WTC11 (cell line): Measurements from ENCODE around the gene AOAH. TPM values are rescaled to one million over a fixed set of nuclear protein-coding genes. Genes with fewer than 3 reads are reported as not detected.

ENCODE experiments used
- ATAC-seq: fragments of 200-7000 bp; cut with Tn5 transposase; 2 replicates; pipeline ENCODE4 v1.10.0; 2021; ENCODE audit warnings: mild to moderate bottlenecking, moderate library complexity
- CTCF ChIA-PET: fragments of 300-600 bp; sonication (Branson Sonifier 250); formaldehyde crosslinking; loops from one replicate; lab custom pipeline; 2021; ENCODE audit warnings: antibody characterized with exemption; lab: Charles Lee
- POLR2A ChIA-PET: fragments of 350-600 bp; sonication (Branson Sonifier 250); formaldehyde crosslinking; loops from one replicate; lab custom pipeline; 2021; ENCODE audit warnings: antibody characterized with exemption; lab: Charles Lee
- DNase-seq: peaks from one replicate; pipeline ENCODE4 v3.0.0; 2021; ENCODE audit warnings: low spot score
- H3K27ac Mint-ChIP-seq: 2 replicates; pipeline ENCODE4 v1.8.0; 2021; ENCODE audit warnings: mixed read lengths
- H3K27me3 Mint-ChIP-seq: 2 replicates; pipeline ENCODE4 v1.8.0; 2021; ENCODE audit warnings: low read depth, mild to moderate bottlenecking, moderate library complexity, mixed read lengths
- H3K36me3 Mint-ChIP-seq: 2 replicates; pipeline ENCODE4 v1.8.0; 2021; ENCODE audit warnings: mixed read lengths
- H3K4me1 Mint-ChIP-seq: 2 replicates; pipeline ENCODE4 v1.8.0; 2022; ENCODE audit warnings: mixed read lengths
- H3K4me3 Mint-ChIP-seq: 2 replicates; pipeline ENCODE4 v1.8.0; 2021; ENCODE audit warnings: mild to moderate bottlenecking, moderate library complexity, mixed read lengths
- H3K9me3 Mint-ChIP-seq: 2 replicates; pipeline ENCODE4 v1.8.0; 2021; ENCODE audit warnings: mixed read lengths
- AR ChIP-seq: fragments of 250-450 bp; sonication (Bioruptor Pico); IDR thresholded peaks from 2 replicates; pipeline ENCODE4 v1.9.0; 2021; ENCODE audit warnings: mild to moderate bottlenecking
- CDX4 ChIP-seq: fragments of 250-450 bp; sonication (Bioruptor Pico); IDR thresholded peaks from 2 replicates; pipeline ENCODE4 v1.9.0; 2021; ENCODE audit warnings: moderate library complexity, mild to moderate bottlenecking, inconsistent platforms, borderline replicate concordance
- CREM ChIP-seq: sonication (generic); formaldehyde crosslinking; IDR thresholded peaks from 2 replicates; pipeline ENCODE4 v1.8.1; 2022; ENCODE audit warnings: mild to moderate bottlenecking, missing genetic modification reagents, moderate library complexity
- E2F1 ChIP-seq: sonication (generic); formaldehyde crosslinking; IDR thresholded peaks from 2 replicates; pipeline ENCODE4 v1.8.0; 2022; ENCODE audit warnings: mild to moderate bottlenecking, missing genetic modification reagents
- GABPB1 ChIP-seq: sonication (generic); formaldehyde crosslinking; IDR thresholded peaks from 2 replicates; pipeline ENCODE4 v1.8.1; 2023; ENCODE audit warnings: mild to moderate bottlenecking, missing genetic modification reagents
- GTF2I ChIP-seq: fragments of 250-450 bp; sonication (Bioruptor Pico); conservative IDR thresholded peaks from 2 replicates; pipeline ENCODE4 v1.4.0; 2021; ENCODE audit warnings: mild to moderate bottlenecking
- HMGA2 ChIP-seq: fragments of 250-450 bp; sonication (Bioruptor Pico); IDR thresholded peaks from 2 replicates; pipeline ENCODE4 v1.4.0; 2021; ENCODE audit warnings: mild to moderate bottlenecking, moderate library complexity
- IRF2 ChIP-seq: sonication (generic); formaldehyde crosslinking; IDR thresholded peaks from 2 replicates; pipeline ENCODE4 v1.8.0; 2022; ENCODE audit warnings: low read depth, missing genetic modification reagents, borderline replicate concordance
- MLX ChIP-seq: sonication (generic); formaldehyde crosslinking; IDR thresholded peaks from 2 replicates; pipeline ENCODE4 v1.8.1; 2023; ENCODE audit warnings: mild to moderate bottlenecking, missing genetic modification reagents, moderate library complexity
- NFATC4 ChIP-seq: fragments of 250-450 bp; sonication (Bioruptor Pico); IDR thresholded peaks from 2 replicates; pipeline ENCODE4 v1.9.0; 2021; ENCODE audit warnings: mild to moderate bottlenecking
- NR1H2 ChIP-seq: sonication (generic); formaldehyde crosslinking; IDR thresholded peaks from 2 replicates; pipeline ENCODE4 v1.9.0; 2021; ENCODE audit warnings: mild to moderate bottlenecking, moderate library complexity, missing genetic modification reagents
- NR2C2 ChIP-seq: sonication (generic); formaldehyde crosslinking; IDR thresholded peaks from 2 replicates; pipeline ENCODE4 v1.8.0; 2022; ENCODE audit warnings: mild to moderate bottlenecking, missing genetic modification reagents
- PRDM15 ChIP-seq: sonication (generic); formaldehyde crosslinking; IDR thresholded peaks from 2 replicates; pipeline ENCODE4 v1.8.0; 2022; ENCODE audit warnings: missing genetic modification reagents
- RELA ChIP-seq: sonication (generic); formaldehyde crosslinking; IDR thresholded peaks from 2 replicates; pipeline ENCODE4 v1.8.1; 2022; ENCODE audit warnings: missing genetic modification reagents, mild to moderate bottlenecking, borderline replicate concordance
- SOX15 ChIP-seq: fragments of 250-450 bp; sonication (Bioruptor Pico); IDR thresholded peaks from 2 replicates; pipeline ENCODE4 v1.9.0; 2021; ENCODE audit warnings: mild to moderate bottlenecking
- SP1 ChIP-seq: sonication (generic); formaldehyde crosslinking; conservative IDR thresholded peaks from 2 replicates; pipeline ENCODE4 v1.8.1; 2022; ENCODE audit warnings: missing genetic modification reagents
- STAT6 ChIP-seq: sonication (generic); formaldehyde crosslinking; conservative IDR thresholded peaks from 2 replicates; pipeline ENCODE4 v1.8.1; 2023; ENCODE audit warnings: mild to moderate bottlenecking, low read depth, missing genetic modification reagents, moderate library complexity
- TEAD1 ChIP-seq: sonication (generic); formaldehyde crosslinking; IDR thresholded peaks from 2 replicates; pipeline ENCODE4 v1.8.0; 2022; ENCODE audit warnings: mild to moderate bottlenecking, missing genetic modification reagents
- ZNF121 ChIP-seq: sonication (generic); formaldehyde crosslinking; IDR thresholded peaks from 2 replicates; pipeline ENCODE4 v1.8.0; 2023; ENCODE audit warnings: missing genetic modification reagents
- total RNA-seq: library from RNA; stranded (reverse); gene quantifications from 3 replicates; pipeline ENCODE4 v1.2.3, GENCODE V29; 2021

AOAH gene
- total RNA-seq, 1 experiment from 2014 or later: 0.31 TPM

GRCh38 chr7:36521911-36522310 is 202.4 kb downstream of the AOAH start (continued):
- no peak for TF ChIP-seq NR2C2 (CRISPR knock-in tag)
- TF ChIP-seq MLX: no peak
- no peak for TF ChIP-seq E2F1 (CRISPR knock-in tag)
- TF ChIP-seq NR1H2: no peak

- CTCF ChIA-PET: interaction anchor here (0.5 to 2.6 kb wide), 2 partner anchors 11 to 40 kb away, joined by 5 to 10 read pairs; no protein-coding TSS in a partner anchor
- ATAC-seq: no peak
- TF ChIP-seq SOX15 (CRISPR knock-in tag) (no peak), MLX (no peak), CDX4 (CRISPR knock-in tag) (no peak), NFATC4 (CRISPR knock-in tag) (no peak)
- no peak overlapping the region for H3K27ac Mint-ChIP-seq
- H3K4me1 Mint-ChIP-seq: peaks cover 12% of the 10 kb centered on the region
- H3K9me3 Mint-ChIP-seq: no peaks in the 10 kb centered on the region
- H3K36me3 Mint-ChIP-seq: no peaks in the 10 kb centered on the region
- H3K4me3 Mint-ChIP-seq: no peak overlapping the region
- no peak for DNase-seq
- POLR2A ChIA-PET: no interaction called here
- no peaks in the 10 kb centered on the region; the same call in 1 of the 2 replicates for H3K27me3 Mint-ChIP-seq
Observed at GRCh38 chr7:36521133-36521532, 203.2 kb downstream of the AOAH start.

- H3K9me3 Mint-ChIP-seq: peaks cover 13% of the 10 kb centered on the region
- H3K27me3 Mint-ChIP-seq: peaks cover 3% of the 10 kb centered on the region
- TF ChIP-seq CREM (CRISPR knock-in tag) (no peak), GABPB1 (CRISPR knock-in tag) (no peak), HMGA2 (CRISPR knock-in tag) (no peak), TEAD1 (CRISPR knock-in tag) (no peak), ZNF121 (CRISPR knock-in tag) (no peak), STAT6 (CRISPR knock-in tag) (no peak), IRF2 (no peak), SP1 (CRISPR knock-in tag) (no peak), RELA (CRISPR knock-in tag) (no peak), GTF2I (CRISPR knock-in tag) (no peak), PRDM15 (CRISPR knock-in tag) (no peak), AR (CRISPR knock-in tag) (no peak)
Observed at GRCh38 chr7:36515847-36516246, 208.4 kb downstream of the AOAH start.

More at GRCh38 chr7:36515847-36516246, 208.4 kb downstream of the AOAH start:
- Mint-ChIP-seq H3K36me3 (peaks cover 8% of the 10 kb centered on the region), H3K27ac (no peak overlapping the region), H3K4me1 (peaks cover 12% of the 10 kb centered on the region), H3K4me3 (no peak overlapping the region)
- no peak for ATAC-seq
- DNase-seq: no peak
- CTCF ChIA-PET: no interaction called here
- POLR2A ChIA-PET: no interaction called here
